Measurements from ENCODE around the gene RNU1-3.
"Not testable (repeated sequence)": the region's sequence is repeated elsewhere in the genome, so short reads cannot be mapped to it uniquely, and the experiment has no call there.

DNA sequence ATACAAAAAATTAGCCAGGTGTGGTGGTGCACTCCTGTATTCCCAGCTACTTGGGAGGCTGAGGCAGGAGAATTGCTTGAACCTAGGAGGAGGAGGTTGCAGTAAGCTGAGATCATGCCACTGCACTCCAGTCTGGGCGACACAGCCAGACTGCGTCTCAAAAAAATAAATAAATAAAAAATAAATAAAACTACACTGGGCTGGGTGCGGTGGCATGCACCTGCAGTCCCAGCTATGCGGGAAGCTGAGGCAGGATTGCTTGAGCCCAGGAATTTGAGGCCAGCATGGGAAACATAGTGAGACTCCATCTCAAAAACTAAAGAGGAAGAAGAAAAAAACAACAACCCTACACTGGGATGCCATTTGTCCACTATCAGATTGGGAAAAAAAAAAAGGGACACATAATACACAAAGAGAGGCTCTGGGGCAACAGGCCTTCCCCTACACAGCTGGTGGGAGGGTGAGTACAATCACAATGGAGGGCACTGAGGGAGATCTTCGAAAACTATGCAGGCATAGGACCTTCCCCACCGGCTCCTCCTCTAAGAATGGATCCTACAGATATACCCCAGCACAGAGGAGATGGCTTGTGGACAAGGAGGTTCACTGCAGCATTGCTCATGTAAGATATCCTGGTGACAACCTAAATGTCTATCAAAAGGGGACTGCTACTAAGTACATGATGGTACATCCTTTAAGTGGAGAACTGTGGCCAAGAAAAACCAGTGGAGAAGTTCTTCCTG, 33.0 kb downstream of the RNU1-3 start:
- TF ChIP-seq CTCF, EP300, POLR2A (IDR thresholded peaks at IDR 0.05): not testable (repeated sequence)

Measured in suprapubic skin (tissue), 3 donors.